GM18858 (cell line): Measurements from ENCODE around the gene SARS2.
"Not testable (repeated sequence)": the region's sequence is repeated elsewhere in the genome, so short reads cannot be mapped to it uniquely, and the experiment has no call there.

Experiments used
- ATAC-seq: cut with Tn5 transposase; IDR thresholded peaks from one replicate; pipeline ENCODE4 v1.9.1; 2021; ENCODE audit not compliant: unreplicated experiment

SARS2 gene

DNA sequence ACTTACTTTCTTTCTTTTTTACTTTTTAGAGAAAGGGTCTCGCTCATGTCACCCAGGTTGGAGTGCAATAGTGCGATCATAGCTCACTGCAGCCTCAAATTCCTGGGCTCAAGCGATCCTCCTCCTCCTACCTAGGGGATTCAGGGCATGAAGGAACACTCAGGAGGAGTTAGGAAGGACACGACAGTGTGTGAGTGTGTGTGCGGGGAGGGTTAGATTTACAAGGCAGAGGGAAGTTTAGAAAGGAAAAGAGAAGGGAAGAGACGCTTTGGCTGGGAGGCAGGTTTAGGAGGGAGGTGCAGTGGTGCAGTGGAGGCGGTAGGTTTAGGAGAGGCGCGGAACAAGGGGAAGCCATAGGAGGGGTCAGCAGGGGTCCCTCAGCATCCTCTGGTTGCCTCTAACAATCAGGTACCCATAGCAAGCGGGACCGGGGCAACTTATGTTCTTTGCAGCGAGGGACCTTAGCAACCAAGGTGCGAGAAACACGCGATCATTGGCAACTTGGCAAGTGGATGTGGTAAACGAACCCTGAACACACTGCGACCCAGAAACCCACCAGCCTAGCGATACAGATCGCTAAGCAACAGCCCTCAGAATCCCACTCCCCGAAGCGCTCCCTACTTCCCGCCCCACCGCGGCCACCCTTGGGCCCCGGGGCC is 31.6 kb downstream of the SARS2 start:
- ATAC-seq = no peak

DNA sequence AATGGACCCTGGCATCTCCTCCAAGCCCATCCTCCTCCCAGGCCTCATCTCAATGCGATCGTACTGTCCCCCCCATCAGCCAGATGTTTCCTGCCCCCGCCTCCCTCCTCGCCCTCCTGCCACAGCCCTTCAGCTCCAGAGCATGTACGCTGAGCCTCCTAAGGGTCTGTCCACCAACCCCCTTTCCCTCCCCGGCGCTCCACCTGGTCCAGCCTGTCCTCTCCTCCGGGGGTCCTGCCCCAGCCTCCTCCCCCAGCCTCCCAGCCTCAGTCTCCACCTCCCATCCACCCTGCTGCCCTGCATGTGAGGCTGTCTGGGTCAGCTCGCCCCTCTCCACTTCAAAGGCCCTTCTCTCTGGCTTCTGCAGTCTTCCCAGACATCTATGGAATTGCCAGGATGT is 35.6 kb downstream of the SARS2 start:
- no peak for ATAC-seq

DNA sequence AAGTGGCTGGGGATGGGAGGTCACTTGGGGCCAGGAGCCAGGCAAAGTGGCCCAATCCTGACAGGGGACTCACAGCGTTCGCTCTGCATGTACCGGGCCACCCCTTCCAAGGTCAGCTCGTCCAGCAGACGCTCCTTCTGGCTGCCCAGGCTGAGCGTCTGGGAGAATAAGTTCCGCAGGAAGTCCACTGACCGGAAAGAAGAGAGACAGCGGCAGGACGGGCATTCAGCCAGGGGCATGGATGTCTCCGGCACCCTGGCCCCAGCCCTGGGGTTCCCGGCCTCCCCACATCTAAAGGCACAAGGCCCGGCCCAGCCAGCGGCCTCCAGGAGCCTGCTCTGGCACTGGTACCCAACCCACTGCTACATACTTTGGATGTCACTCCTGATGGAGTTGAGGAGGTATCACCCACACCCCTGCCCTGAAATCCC is 37.2 kb downstream of the SARS2 start:
- ATAC-seq = no peak

DNA sequence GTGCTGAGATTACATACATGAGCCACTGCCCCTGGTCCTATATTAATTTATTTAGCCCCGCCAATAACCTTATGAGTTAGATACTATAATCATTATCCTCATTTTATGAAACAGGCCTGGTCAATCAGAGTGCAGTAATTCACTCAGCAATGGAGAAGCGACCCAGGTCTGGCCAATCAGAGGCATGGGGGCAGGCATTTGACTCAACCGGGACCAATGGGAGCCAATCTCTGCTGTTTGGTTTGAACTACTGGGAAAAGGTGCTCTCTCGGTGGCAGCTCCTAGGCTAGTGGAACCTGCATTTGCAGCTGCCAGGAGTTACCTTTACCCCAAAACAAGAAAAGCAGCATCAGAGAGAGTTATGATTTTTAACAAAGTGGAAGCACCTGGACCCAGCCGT is 37.7 kb downstream of the SARS2 start:
- ATAC-seq = no peak

DNA sequence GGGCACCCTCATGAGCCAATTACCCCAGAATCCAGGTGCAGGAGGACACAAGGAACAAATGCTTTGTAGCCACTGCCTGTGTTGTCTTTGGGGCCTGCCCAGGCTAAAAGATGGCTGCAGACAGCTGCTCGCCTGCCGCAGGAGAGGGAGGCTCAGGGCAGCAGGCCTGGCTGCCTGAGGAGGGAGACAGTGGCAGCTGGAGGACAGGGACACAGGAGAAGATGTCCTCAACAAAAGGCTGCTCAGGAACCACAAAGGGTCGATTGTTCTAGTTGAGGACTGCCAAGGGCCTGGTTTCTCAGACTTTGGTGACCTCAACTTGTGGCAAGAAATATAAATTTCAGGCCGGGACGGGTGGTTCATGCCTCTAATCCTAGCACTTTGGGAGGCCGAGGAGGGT is 38.8 kb downstream of the SARS2 start:
- no peak for ATAC-seq

DNA sequence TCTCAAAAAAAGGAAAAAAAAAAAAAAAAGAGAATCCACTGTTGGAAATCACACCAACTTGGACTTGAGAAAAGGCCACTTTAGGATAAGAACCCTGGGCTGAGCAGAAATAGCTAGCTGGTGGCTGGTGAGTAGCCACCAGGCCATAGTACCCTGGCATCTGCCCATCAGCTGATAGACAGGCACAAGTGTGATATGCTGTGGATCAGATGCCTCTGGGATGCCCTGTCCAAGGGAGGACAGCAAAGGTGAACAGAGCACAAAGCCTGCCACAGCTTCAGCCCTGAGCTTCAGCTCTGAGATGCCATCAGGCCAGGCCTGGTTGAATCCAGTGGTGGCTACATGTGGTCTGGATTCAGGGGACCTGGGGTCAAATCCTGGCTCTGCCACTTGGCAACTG is 39.9 kb downstream of the SARS2 start:
- ATAC-seq = no peak

DNA sequence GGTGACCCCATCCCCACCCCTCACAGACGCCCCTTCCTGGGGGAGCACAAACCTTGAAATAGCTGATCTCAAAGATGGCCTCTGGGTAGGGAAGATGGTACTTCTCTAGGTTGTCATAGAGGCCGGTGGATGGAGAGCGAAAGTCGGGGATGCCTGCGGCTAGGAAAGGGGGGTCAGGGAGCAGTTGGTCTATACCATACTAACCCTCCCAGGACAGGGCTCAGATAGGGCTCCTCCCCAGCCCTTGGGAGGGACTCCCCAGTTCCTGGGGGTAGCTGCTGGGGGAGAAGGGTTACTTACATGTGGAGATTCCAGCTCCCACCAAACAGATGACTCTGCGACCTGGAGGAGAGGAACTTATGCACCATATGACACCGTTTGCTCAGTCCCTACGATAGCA is 40.8 kb downstream of the SARS2 start:
- no peak for ATAC-seq

DNA sequence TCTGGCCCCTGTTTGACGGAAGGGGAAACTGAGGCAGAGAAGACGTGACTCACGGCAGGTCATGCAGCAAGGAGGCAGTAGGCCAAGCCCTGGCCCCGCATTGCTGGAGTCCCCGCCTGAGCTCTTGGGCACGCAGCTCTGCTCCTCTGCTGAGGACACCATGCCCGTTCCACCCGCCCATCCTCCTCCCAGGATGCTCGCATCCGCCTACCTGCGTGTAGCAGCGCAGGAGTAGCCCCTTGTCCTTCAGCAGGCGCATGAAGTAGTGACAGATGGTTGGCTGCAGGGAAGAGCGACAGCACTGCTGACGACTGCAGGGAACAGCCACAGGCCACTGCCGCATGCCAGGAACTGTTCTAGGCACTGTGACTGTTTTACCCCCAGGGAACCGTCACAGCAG is 41.7 kb downstream of the SARS2 start:
- ATAC-seq = no peak

DNA sequence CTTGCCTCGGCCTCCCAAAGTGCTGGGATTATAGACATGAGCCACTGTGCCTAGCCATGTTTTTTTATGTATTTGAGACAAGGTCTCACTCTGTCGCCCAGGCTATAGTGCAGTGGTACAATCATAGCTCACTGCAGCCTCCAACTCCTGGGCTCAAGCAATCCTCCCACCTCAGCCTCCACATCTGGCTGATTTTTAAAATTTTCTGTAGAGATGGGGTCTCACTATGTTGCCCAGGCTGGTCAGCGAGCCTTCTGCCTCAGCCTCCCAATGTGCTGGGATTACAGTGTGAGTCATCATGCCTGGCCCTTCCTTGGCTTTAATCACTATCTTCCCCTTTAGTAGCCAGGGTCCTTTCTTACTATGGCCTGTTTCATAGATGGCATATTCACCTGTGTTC is 45.9 kb downstream of the SARS2 start:
- not testable (repeated sequence) for ATAC-seq

DNA sequence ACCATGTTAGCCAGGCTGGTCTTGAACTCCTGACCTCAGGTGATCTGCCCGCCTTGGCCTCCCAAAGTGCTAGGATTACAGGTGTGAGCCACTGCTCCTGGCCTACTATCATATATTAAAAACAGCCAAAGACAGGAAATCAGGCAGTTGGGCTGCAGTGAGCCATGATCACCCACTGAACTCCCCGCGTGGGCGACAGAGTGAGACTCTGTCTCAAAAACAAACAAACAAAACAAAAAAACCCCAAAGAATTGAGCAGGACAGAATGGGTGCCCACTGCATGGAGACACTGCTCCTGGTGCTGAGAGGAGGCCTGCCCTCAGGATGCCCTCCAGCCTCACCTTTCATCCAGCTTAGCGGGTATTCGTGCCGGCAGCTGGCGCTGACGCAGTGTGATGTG is 47.3 kb downstream of the SARS2 start:
- no peak for ATAC-seq

DNA sequence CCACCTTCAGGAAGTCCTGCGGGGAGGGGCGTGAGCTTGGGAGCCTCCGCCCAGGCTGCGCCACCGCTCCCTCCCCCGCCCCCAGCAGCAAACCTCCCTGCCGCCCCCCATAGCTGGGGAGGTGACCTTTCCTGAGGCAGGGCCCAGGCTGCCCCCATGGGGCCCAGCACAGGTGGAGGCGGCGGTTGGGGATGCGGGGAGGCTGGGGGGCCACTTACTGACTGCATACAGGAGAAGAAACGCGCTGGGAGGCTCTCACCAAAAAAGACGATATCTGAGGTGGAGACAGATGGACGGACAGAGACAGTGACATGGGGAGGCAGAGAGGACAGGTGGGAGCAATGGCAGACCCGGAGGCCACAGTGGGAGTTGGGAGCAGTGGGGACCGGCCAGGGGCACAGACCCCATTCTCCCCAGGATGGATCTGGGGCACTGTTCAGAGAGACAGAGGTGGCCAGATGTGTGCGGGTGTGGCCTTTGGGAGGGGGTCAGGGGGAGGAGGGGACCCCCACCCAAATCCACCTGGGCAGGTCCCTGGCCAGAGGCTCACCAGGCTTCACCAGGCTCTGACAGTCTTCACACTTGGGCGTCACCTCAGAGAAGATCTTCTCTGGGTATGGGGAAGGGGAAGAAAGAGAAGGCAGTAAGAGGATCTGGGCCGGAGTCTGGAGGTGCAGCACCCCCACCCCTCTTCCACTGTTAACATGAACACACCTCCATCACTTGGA is 49.5 kb downstream of the SARS2 start:
- ATAC-seq = no peak

DNA sequence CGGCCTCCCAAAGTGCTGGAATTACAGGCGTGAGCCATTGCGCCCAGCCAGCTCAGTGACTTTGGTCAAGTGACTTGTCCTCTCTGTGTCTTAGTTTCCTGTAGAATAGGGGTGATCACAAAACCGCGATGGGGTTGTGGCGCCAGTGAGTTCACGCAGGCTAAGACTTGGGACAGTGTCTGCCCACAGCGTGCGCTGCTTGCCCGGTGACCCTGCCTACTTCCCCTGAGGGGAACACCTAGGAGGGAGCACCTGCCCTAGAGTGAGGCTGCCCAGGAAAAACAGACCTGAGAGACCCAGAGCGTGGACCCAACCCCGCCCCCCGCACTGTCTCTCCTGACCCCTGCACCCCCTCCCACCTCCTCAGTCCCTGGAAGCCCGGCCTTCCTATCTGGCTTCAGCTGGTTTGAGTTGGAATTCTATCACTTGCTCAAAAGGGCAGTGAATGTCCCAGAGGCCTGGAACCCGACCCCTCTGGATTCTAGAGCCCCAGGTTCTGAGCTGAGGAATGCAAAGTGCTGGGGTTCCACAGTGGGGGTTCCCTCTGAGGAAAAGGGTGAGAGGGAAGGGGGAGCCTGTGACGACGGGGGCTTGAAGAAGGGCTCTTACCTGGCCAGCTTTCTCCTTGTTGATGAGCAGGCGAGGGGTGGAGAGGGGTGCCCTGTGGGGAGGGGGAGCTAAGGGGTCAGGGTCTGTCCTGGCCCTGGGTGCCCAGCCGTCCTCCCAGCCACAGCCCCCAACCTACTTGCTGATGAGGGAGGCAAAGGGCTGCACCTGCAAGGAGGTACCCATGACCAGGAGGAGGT is 50.3 kb downstream of the SARS2 start:
- no peak for ATAC-seq

DNA sequence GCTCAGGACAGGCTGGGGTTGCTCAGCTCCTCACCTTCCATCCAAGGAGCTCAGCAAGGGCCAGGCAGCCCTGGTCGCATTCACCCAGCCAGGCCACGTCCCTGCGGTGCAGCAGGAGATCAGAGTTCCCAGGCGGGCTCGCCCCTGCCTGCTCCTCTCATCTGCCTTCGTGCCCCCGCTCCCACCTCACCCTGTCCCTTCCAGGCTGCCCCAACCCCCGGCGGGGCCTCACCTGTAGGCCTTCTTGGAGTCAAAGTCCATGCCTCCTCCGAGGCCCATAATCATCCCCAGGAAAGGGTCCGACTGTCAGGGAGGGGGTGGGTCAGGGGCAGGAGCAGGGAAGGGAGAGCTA is 51.2 kb downstream of the SARS2 start:
- ATAC-seq = no peak

DNA sequence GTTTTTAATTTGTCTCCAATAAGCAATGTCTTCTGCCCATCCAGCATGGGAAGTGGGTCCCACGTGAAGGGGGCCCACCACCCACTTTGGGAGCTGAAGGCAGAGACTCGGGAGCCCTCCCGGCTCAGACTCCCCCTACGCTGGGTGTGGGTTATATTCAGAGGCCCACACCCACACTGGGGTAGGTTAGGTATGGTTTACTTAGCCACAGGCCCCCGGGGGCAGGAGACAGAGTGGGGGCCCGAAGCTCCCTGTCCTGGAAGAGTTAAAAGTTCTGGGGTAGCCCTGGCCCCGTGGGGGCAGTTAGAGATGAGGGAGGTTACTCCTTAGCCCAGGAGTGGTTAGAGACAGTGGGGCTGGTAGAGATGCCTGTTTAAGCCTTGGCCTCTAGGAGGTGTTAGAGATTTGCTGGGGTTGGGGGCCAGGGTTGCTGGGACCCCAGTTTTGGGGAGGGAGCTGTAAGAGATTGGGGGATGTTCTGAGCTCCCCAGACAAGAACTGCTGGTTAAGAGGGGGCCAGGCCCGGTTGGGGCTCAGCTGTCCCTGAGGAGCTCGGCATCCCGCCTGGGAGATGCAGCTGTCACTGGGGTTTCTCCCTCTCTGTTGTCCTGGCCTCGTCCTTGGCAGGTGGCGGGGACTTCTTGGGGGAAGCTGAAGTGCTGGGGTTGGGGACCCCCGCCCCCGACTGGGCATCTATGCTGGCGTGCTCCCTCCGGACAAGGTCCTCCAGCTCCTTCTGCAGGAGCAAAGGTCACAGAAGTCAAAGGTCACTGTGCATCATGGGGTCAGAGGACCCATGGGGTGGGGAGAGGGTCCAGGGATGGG is 51.8 kb downstream of the SARS2 start:
- ATAC-seq = no peak

DNA sequence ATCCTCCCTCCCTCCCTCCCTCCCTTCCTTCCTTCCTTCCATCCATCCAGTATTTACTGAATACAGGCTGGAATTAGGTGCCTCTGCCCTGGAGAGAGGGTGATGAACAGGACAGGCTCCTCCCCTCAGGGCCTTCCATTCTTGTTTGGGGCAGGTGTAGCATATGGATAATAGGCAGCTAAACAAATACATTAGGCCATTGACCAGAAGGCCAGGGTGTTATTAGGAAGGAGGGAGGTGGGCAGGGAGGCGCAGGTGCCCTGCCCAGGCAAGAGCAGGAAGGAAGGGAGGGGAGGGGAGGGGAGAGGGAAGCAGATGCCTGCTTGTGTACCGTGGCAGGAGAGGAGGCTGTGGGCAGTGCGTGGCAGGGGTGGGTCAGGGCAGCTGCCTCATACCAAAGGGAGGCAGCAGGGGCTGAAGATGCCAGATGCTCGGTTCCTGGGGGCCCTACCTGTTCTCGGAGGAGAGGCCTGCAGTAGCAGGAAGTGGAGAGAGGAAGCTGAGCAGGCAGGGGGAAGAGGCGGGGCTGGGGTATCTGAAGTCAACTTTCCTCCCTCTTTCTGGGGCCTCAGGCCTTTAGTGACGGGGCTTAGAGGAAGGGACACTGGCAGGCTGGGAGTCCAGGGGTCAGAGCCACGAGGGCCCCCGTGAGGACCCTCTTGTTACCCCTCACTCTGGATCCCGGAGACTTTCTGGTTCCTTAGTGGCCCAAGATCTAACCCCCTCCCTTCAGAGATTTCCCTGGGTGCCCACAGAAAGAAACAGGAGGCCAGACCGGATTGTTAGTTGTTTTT is 52.6 kb downstream of the SARS2 start, which contains the start of gene RINL:
TSS of gene RINL (minus strand) at position 495 of the 794 bp plus-strand sequence. CDS start 1,533 bp downstream, outside the sequence.
- no peak for ATAC-seq

DNA sequence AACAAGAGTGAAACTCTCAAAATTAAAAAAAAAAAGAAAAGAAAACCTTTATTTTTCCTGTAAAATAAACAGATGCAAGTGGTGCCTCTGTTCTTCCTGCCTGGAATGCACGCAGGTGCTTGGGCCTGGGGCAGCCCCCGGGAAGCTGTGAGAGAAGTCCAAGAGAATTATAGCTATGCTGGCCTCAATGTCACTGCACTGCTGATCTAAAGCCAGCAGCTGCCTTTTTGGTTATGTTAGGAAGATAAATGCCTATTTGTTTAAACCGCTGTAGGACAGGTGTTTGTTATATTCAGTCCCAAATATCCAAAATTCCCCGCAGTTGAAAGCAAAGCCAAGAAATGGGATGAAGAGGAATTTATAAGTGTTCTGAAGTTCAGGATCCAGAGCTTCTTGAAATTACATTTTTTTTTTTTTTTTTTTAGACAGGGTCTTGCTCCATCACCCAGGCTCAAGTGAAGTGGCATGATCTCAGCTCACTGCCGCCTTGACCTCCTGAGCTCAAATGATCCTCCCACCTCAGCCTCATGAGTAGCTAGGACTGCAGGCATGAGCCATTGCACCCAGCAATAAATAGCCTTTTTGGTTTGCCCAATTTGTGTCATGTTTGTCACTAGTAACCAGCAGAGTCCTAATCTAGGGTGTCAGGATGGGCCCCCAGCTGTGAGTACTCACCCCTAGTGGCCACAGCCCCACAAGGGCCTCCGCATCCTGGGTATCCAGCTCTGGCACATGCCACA is 54.7 kb downstream of the SARS2 start:
- no peak for ATAC-seq

DNA sequence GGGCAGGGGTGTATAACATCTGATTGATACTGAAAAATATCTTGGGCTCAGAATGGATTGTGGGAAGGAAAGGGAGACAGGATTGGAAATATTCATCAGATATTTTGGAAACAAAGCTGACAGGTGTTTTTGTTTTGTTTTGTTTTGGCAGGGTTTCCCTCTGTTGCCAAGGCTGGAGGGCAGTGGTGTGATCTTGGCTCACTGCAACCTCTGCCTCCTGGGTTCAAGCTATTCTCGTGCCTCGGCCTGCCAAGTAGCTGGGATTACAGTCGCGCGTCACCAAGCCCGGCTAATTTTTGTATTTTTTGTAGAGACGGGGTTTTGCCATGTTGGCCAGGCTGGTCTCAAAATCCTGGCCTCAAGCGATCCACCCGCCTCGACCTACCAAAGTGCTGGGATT is 57.2 kb downstream of the SARS2 start:
- ATAC-seq = not testable (repeated sequence)

DNA sequence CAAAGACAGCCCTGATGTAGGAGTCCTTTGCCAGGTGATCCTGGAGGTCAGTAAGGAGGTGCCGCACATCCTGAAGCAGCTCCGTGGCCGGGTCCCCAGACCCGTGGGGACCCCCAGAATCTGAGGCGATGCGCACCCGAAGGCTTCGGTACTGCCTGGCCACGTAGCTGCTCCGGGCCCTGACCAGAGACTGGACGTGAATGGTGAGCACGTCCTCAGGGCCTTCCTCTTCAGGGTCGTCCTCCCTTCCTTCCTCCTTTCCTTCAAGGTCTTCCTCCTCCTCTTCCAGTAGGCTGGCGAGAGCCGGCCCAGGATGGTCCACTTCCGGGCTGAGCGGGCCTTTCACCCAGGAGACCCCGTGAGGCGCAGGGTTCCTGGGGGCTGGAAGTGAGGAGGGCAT is 60.0 kb downstream of the SARS2 start:
- ATAC-seq = no peak

DNA sequence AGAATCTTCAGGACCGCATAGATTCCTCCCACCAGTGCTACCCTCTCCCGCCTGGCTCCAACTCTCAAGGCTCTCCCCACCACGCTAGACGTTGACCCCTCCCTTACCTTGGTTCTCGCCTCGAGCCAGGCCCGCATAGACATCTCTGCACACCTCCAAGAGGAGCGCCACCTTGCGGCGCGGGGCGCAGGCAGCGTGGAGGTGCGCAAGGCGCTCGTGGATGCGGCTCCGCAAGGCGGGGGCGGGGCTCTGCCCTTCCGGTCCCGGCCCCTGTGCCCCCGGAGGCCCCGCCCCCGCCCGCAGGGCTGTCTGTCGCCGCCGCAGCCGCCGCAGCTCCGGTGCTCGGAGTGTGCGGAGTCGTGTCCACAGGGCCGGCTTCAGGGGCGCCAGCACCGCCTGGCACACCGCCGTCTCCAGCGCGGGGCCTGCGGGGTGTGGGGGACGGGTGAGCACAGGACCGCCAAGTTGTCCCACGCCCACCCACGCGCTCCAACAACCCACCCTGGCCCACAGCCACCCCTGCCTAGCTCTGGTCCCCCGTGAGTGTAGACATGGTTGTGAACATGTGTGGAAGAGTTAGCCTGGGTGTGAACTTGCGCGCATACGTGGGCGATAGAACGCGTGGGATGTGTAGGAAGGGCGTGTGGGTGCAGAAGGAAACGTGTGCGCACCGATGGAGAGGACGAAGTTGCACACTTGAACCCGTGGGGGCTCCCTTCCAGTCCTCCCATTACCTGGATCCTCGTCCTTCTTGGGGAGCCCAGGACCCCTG is 60.5 kb downstream of the SARS2 start:
- ATAC-seq = no peak
